ENCODE measurements around the gene ZNF681. TPM values are rescaled to one million over a fixed set of nuclear protein-coding genes. Genes with fewer than 3 reads are reported as not detected.

Gene ZNF681
- total and polyA plus RNA-seq, 2 of the 13 experiments (the other 11 are each of a cell fraction or from before 2014, with no cell fraction given) = not detected

DNA sequence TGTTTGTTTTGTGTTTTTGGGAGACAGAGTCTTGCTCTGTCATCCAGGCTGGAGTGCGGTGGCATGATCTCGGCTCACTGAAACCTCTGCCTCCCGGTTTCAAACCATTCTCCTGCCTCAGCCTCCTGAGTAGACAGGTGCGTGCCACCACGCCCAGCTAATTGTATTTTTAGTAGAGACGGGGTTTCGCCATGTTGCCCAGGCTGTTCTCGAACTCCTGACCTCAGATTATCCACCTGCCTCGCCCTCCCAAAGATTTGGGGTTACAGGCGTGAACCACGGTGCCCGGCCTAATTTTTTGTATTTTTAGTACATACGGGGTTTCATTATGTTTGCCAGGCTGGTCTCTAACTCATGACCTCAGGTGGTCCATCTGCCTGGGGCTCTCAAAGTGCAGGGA is 8.3 kb upstream of the ZNF681 start (continued):
- no peak for TF ChIP-seq ASH2L (IDR thresholded peaks at IDR 0.05; ENCODE audit: insufficient read length, low read depth, low read length)
- TF ChIP-seq, protein P1, sequence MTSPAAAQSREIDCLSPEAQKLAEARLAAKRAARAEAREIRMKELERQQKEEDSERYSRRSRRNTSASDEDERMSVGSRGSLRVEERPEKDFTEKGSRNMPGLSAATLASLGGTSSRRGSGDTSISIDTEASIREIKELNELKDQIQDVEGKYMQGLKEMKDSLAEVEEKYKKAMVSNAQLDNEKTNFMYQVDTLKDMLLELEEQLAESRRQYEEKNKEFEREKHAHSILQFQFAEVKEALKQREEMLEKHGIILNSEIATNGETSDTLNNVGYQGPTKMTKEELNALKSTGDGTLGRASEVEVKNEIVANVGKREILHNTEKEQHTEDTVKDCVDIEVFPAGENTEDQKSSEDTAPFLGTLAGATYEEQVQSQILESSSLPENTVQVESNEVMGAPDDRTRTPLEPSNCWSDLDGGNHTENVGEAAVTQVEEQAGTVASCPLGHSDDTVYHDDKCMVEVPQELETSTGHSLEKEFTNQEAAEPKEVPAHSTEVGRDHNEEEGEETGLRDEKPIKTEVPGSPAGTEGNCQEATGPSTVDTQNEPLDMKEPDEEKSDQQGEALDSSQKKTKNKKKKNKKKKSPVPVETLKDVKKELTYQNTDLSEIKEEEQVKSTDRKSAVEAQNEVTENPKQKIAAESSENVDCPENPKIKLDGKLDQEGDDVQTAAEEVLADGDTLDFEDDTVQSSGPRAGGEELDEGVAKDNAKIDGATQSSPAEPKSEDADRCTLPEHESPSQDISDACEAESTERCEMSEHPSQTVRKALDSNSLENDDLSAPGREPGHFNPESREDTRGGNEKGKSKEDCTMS (CRISPR knock-in tag; conservative IDR thresholded peaks at IDR 0.05) = no peak
- no peak for TF ChIP-seq HIC2 (CRISPR knock-in tag; IDR thresholded peaks at IDR 0.05; ENCODE audit: low read depth)
- TF ChIP-seq SP4 (CRISPR knock-in tag; IDR thresholded peaks at IDR 0.05) = no peak
- no peak for TF ChIP-seq ZSCAN22 (CRISPR knock-in tag; IDR thresholded peaks at IDR 0.05)
- TF ChIP-seq ZSCAN12 (CRISPR knock-in tag; IDR thresholded peaks at IDR 0.05) = no peak
- no peak for TF ChIP-seq NAIF1 (CRISPR knock-in tag; IDR thresholded peaks at IDR 0.05; ENCODE audit: borderline replicate concordance)
- TF ChIP-seq ATF6 (CRISPR knock-in tag; conservative IDR thresholded peaks at IDR 0.05) = no peak
- TF ChIP-seq RFX3 (CRISPR knock-in tag; IDR thresholded peaks at IDR 0.05) = no peak
- no peak for TF ChIP-seq TCF12 (IDR thresholded peaks at IDR 0.05)
- TF ChIP-seq TCF12 (CRISPR knock-in tag; IDR thresholded peaks at IDR 0.05) = no peak
- no peak for TF ChIP-seq AHR (CRISPR knock-in tag; IDR thresholded peaks at IDR 0.05)
